Heart left ventricle (tissue), 16 donors: ENCODE measurements around the gene TFIP11. TPM values are rescaled to one million over a fixed set of nuclear protein-coding genes. Genes with fewer than 3 reads are reported as not detected.

ENCODE experiments used
- ATAC-seq, 4 donors: fragments of 200-7000 bp; cut with Tn5 transposase; one replicate each; pipeline ENCODE4 v1.9.1; 2020 to 2022; ENCODE audit warnings: moderate library complexity in 4 of 4, mild to moderate bottlenecking in 3 of 4, moderate number of reproducible peaks in 1 of 4
- DNase-seq, 5 donors: peaks; one replicate each; pipeline ENCODE4 v3.0.0-alpha.2; 2020
- H3K27ac ChIP-seq, 12 donors: fragments of 200-600 bp; sonication (generic) in 4 of 12; one replicate each; pipeline versions ENCODE4 v1.5.0 to v1.8.0; 2016 to 2022; ENCODE audit warnings: mild to moderate bottlenecking in 2 of 12
- H3K27me3 ChIP-seq, 9 donors: fragments of 200-600 bp; sonication (generic) in 2 of 9; one replicate each; pipeline versions ENCODE4 v1.5.1 to v1.8.0; 2016 to 2022; ENCODE audit warnings: mild to moderate bottlenecking in 3 of 9
- H3K36me3 ChIP-seq, 9 donors: fragments of 200-600 bp; sonication (generic) in 2 of 9; one replicate each; pipeline versions ENCODE4 v1.5.0 to v1.8.0; 2018 to 2022; ENCODE audit warnings: mild to moderate bottlenecking in 2 of 9
- H3K4me1 ChIP-seq, 12 donors: fragments of 200-600 bp; sonication (generic) in 4 of 12; one replicate each; pipeline versions ENCODE4 v1.5.0 to v1.8.0; 2016 to 2022; ENCODE audit warnings: mild to moderate bottlenecking in 3 of 12
- H3K4me3 ChIP-seq, 12 donors: fragments of 200-600 bp; sonication (generic) in 4 of 12; one replicate each; pipeline versions ENCODE4 v1.5.0 to v1.8.0; 2017 to 2022; ENCODE audit warnings: mild to moderate bottlenecking in 9 of 12, moderate library complexity in 4 of 12
- H3K9me3 ChIP-seq, 12 donors: fragments of 200-600 bp; sonication (generic) in 4 of 12; one replicate each; pipeline versions ENCODE4 v1.5.0 to v1.8.0; 2016 to 2022; ENCODE audit warnings: mild to moderate bottlenecking in 1 of 12
- POLR2A ChIP-seq, 2 donors: fragments of 450-650 bp; IDR thresholded peaks; one replicate each; pipeline ENCODE4 v1.6.1; 2017; ENCODE audit warnings: antibody characterized with exemption in 2 of 2, mild to moderate bottlenecking in 2 of 2, moderate library complexity in 2 of 2
- WGBS, 4 donors: extraction: QIAGEN DNeasy Blood & Tissue Kit in 2 of 4; methylation state at CpG; one replicate each; pipeline versions ENCODE4 v1.1.5 to v1.1.7; 2013 to 2018; 5-methylcytosine and 5-hydroxymethylcytosine counted together
- intact Hi-C, 10 donors: fragments of 100-400 bp; cut with DNase I; formaldehyde crosslinking; loops; one replicate each; pipeline versions ENCODE4 v1.11.1 to v1.14.2; 2022
- polyA plus RNA-seq, 2 donors: library from polyadenylated mRNA; stranded (reverse); fragments of 200-250 nt; gene quantifications; one replicate each; pipeline ENCODE4 v1.2.3, GENCODE V29; 2013
- total RNA-seq, 9 donors: library from RNA; depleted of rRNA in 2 of 9; stranded (reverse); fragments of >200 nt in 2 of 9; fragmentation: NEBNext Ultra II Directional in 3 of 9; extraction: Animal tissue kit (Norgen Biotek cat#: 25700) in 3 of 9; gene quantifications; one replicate each; pipeline versions ENCODE4 v1.1.0 to v1.2.4, GENCODE V29; 2016 to 2023
- TF ChIP-seq, protein P1 (sequence below), 12 donors: fragments of 200-600 bp; sonication (generic) in 4 of 12; IDR thresholded peaks; one replicate each; pipeline versions ENCODE4 v1.5.0 to v1.8.0; 2018 to 2022; ENCODE audit warnings: antibody characterized with exemption in 12 of 12, mild to moderate bottlenecking in 5 of 12
- donor health status: ischemic (EF 13 %, LVEDD 7.1; RV severe dilation, severe dysfunction).
- donor health status: healthy with polysubstance abuse.
- donor health status: DM: no; HTN: yes; CAD: no.
- donor health status: DM: no; HTN: no; CAD: no.
- donor health status: ischemic (EF 25% LVEDD 6.9; RV normal size, moderate dysfunction).
- donor health status: ischemic (EF 25% LVEDD 5.7; RV mildly dilated, moderate dysfunction).
- donor health status: healthy.
- donor health status: DM: yes; HTN: yes; CAD: no.
- donor health status: ischemic (EF 35%, LVEDD 5.7; RV mildly dilated, moderate dysfunction).
- donor health status: nonischemic (EF 11% LVEDD 7.7; RV severe dilation, severe dysfunction).
- donor health status: DM: yes; HTN: yes; CAD: no.
- donor health status: PGD.
- donor health status: ischemic (EF 29% LVEDD 5.4; RV normal size, mild dysfunction).
- donor health status: nonischemic (EF 23%, LVEDD 6.1; RV moderate dilation, normal function).

TFIP11 gene
- total and polyA plus RNA-seq, 11 donors = 15.1 to 28.0 (median 23.1) TPM

- intact Hi-C loops = loop anchor here in 1 of 10 donors (10.0 kb wide), 1 partner anchor 48 kb away; no protein-coding TSS in a partner anchor
- H3K36me3 ChIP-seq = peaks cover 3 to 70% (median 62%) of the 10 kb centered on the region in 9 donors
- 93 to 97% (median 94%) methylated on average over 9 of the region's 9 CpGs for WGBS, 4 donors
- no peak for TF ChIP-seq POLR2A (IDR thresholded peaks at IDR 0.05)
- TF ChIP-seq, protein P1, sequence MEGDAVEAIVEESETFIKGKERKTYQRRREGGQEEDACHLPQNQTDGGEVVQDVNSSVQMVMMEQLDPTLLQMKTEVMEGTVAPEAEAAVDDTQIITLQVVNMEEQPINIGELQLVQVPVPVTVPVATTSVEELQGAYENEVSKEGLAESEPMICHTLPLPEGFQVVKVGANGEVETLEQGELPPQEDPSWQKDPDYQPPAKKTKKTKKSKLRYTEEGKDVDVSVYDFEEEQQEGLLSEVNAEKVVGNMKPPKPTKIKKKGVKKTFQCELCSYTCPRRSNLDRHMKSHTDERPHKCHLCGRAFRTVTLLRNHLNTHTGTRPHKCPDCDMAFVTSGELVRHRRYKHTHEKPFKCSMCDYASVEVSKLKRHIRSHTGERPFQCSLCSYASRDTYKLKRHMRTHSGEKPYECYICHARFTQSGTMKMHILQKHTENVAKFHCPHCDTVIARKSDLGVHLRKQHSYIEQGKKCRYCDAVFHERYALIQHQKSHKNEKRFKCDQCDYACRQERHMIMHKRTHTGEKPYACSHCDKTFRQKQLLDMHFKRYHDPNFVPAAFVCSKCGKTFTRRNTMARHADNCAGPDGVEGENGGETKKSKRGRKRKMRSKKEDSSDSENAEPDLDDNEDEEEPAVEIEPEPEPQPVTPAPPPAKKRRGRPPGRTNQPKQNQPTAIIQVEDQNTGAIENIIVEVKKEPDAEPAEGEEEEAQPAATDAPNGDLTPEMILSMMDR (IDR thresholded peaks at IDR 0.05) = no peak
- no peak overlapping the region for H3K4me3 ChIP-seq
- DNase-seq (peak in 1 of 5 donors; percentile 4), ATAC-seq (no peak)
- no peaks in the 10 kb centered on the region for H3K9me3 ChIP-seq
- no peaks in the 10 kb centered on the region for H3K27me3 ChIP-seq
- peaks cover 0 to 8% (median 0%) of the 10 kb centered on the region in 12 donors for H3K4me1 ChIP-seq
- H3K27ac ChIP-seq = no peak overlapping the region
Observed at GRCh38 chr22:26453216-26453615, 59.1 kb downstream of the TFIP11 start.

DNA sequence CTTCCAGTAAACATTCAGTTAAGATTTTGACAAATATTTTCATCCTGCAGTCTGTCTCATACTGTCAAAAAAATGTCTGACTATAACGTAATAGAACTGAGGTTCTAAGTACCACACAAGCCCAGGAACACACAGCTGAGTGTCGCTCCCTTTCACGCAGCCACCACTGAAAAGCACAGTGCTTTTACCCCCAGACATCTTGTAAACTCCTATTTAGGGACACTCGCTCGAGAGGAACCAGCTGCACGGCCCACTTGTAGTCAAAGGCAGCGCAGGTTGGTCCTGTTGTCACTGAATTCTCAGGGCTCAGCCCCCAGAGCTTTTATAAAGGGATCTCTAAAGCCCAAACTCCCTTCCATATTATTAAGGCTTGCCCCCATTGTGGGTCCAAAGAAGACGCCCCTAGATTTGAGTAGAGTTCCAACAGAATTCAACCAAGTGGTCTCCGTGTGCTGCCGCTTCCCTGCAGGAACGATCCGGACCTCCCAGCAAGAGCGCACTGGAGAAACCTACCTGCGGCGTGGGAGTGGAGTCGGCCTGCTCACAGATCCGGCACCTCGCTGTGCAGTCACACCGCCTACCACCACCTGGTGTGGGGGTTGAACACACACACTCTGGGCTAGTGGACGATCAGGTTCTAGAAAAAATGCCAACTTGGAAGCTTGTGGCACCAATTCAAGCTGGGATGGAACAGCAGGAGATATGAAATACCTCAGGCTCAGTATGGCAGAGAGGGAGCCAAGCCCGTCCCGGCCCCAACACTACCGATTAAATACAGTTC, 59.8 kb downstream of the TFIP11 start:
- no peaks in the 10 kb centered on the region for H3K27me3 ChIP-seq
- intact Hi-C loops = loop anchor here in 1 of 10 donors (10.0 kb wide), 1 partner anchor 48 kb away; no protein-coding TSS in a partner anchor
- peaks cover 0 to 8% (median 0%) of the 10 kb centered on the region in 12 donors for H3K4me1 ChIP-seq
- ATAC-seq (no peak), DNase-seq (no peak)
- no peak overlapping the region for H3K27ac ChIP-seq
- H3K4me3 ChIP-seq = no peak overlapping the region
- TF ChIP-seq, protein P1 (IDR thresholded peaks at IDR 0.05) = no peak
- no peak for TF ChIP-seq POLR2A (IDR thresholded peaks at IDR 0.05)
- WGBS, 4 donors = 92 to 94% (median 93%) methylated on average over 22 to 23 of the region's 23 CpGs
- peaks cover 3 to 62% (median 54%) of the 10 kb centered on the region in 9 donors for H3K36me3 ChIP-seq
- no peaks in the 10 kb centered on the region for H3K9me3 ChIP-seq

- DNase-seq = no peak
- no peak for TF ChIP-seq POLR2A (IDR thresholded peaks at IDR 0.05)
- WGBS, 4 donors = 81 to 89% (median 83%) methylated on average over 9 of the region's 9 CpGs
- Histone ChIP-seq H3K4me3 (no peak overlapping the region), H3K27ac (no peak overlapping the region), H3K4me1 (peaks cover 0 to 8% (median 0%) of the 10 kb centered on the region in 12 donors), H3K36me3 (peaks cover 3 to 44% (median 36%) of the 10 kb centered on the region in 9 donors), H3K27me3 (no peaks in the 10 kb centered on the region), H3K9me3 (no peaks in the 10 kb centered on the region)
- no peak for ATAC-seq
- intact Hi-C loops = loop anchor here in 1 of 10 donors (10.0 kb wide), 1 partner anchor 46 kb away; no protein-coding TSS in a partner anchor
Observed at GRCh38 chr22:26450453-26451185, 61.7 kb downstream of the TFIP11 start.

- peak in 1 of 4 donors; percentile 24 for ATAC-seq
- intact Hi-C loops = no loop called here
- Histone ChIP-seq H3K36me3 (peaks cover 3 to 38% (median 31%) of the 10 kb centered on the region in 9 donors), H3K4me1 (peaks cover 0 to 8% (median 0%) of the 10 kb centered on the region in 12 donors), H3K27ac (no peak overlapping the region), H3K9me3 (no peaks in the 10 kb centered on the region), H3K27me3 (no peaks in the 10 kb centered on the region), H3K4me3 (no peak overlapping the region)
- DNase-seq = no peak
- TF ChIP-seq POLR2A (IDR thresholded peaks at IDR 0.05) = no peak
- TF ChIP-seq, protein P1 (IDR thresholded peaks at IDR 0.05) = no peak
- 37 to 64% (median 54%) methylated on average over 6 of the region's 6 CpGs for WGBS, 4 donors
Observed at GRCh38 chr22:26448941-26449340, 63.3 kb downstream of the TFIP11 start.
